Neural cell (in vitro differentiated cells): ENCODE measurements around the gene OGFOD2. TPM values are rescaled to one million over a fixed set of nuclear protein-coding genes. Genes with fewer than 3 reads are reported as not detected.

Experiments used
- H2AFZ ChIP-seq: fragments of 200-600, 300-800 bp; sonication (generic), shearing (Covaris generic); 2 replicates; pipeline ENCODE4 v1.6.0; 2014; ENCODE audit warnings: low read depth, mild to moderate bottlenecking, antibody characterized with exemption, low read length, moderate library complexity
- H3F3A ChIP-seq: fragments of 200-600 bp; shearing (Covaris generic); 2 replicates; pipeline ENCODE4 v1.6.1; 2016; ENCODE audit warnings: mild to moderate bottlenecking, moderate library complexity, mixed read lengths, antibody characterized with exemption, low read length; ENCODE audit not compliant: insufficient read depth, poor library complexity, severe bottlenecking
- H3K27ac ChIP-seq: fragments of 200-600, 300-800 bp; sonication (generic), shearing (Covaris generic); 2 replicates; pipeline ENCODE4 v1.5.1; 2014; ENCODE audit warnings: mild to moderate bottlenecking, low read length, moderate library complexity
- H3K27me3 ChIP-seq: fragments of 300-800, 200-600 bp; sonication (generic), shearing (Covaris generic); 2 replicates; pipeline ENCODE4 v1.6.0; 2014; ENCODE audit warnings: mild to moderate bottlenecking, low read depth, low read length, moderate library complexity; ENCODE audit not compliant: insufficient read depth
- H3K36me3 ChIP-seq: fragments of 300-800, 200-600 bp; sonication (generic), shearing (Covaris generic); 2 replicates; pipeline ENCODE4 v1.5.1; 2014; ENCODE audit warnings: mild to moderate bottlenecking, antibody characterized with exemption, low read length, moderate library complexity; ENCODE audit not compliant: insufficient read depth
- H3K4me2 ChIP-seq: fragments of 300-800, 200-600 bp; sonication (generic), shearing (Covaris generic); 2 replicates; pipeline ENCODE4 v1.6.0; 2014; ENCODE audit warnings: mild to moderate bottlenecking, low read length
- H3K4me3 ChIP-seq: fragments of 300-800, 200-600 bp; sonication (generic), shearing (Covaris generic); 2 replicates; pipeline ENCODE4 v1.5.1; 2014; ENCODE audit warnings: mild to moderate bottlenecking, low read length, moderate library complexity
- H3K79me2 ChIP-seq: fragments of 200-600 bp; shearing (Covaris generic); replicated peaks from 2 replicates; pipeline ENCODE4 v1.6.0; 2014; ENCODE audit warnings: mild to moderate bottlenecking, low read length, moderate library complexity; ENCODE audit not compliant: insufficient read depth
- H3K9ac ChIP-seq: fragments of 300-800, 200-600 bp; sonication (generic), shearing (Covaris generic); 2 replicates; pipeline ENCODE4 v1.6.1; 2016; ENCODE audit warnings: mild to moderate bottlenecking, low read length, mixed read lengths
- H3K9me2 ChIP-seq: fragments of 200-600 bp; shearing (Covaris generic); 2 replicates; pipeline ENCODE4 v1.6.1; 2016; ENCODE audit warnings: mild to moderate bottlenecking, low read length, mixed read lengths; ENCODE audit not compliant: insufficient read depth
- H3K9me3 ChIP-seq: fragments of 200-600, 300-800 bp; sonication (generic), shearing (Covaris generic); 2 replicates; pipeline ENCODE4 v1.6.1; 2016; ENCODE audit warnings: mild to moderate bottlenecking, mixed run types, low read length, moderate library complexity, mixed read lengths
- H4K20me1 ChIP-seq: fragments of 200-600 bp; shearing (Covaris generic); 2 replicates; pipeline ENCODE4 v1.6.1; 2016; ENCODE audit warnings: mild to moderate bottlenecking, mixed run types; ENCODE audit not compliant: insufficient read depth
- EP300 ChIP-seq: fragments of 450-650 bp; conservative IDR thresholded peaks from 2 replicates; pipeline ENCODE4 v1.6.1; 2014; ENCODE audit warnings: antibody characterized with exemption, mild to moderate bottlenecking, moderate library complexity; ENCODE audit not compliant: poor library complexity, severe bottlenecking
- EZH2 ChIP-seq: fragments of 200-600, 300-800 bp; shearing (Covaris generic), sonication (generic); IDR thresholded peaks from 2 replicates; pipeline ENCODE4 v1.6.1; 2014; ENCODE audit warnings: antibody characterized with exemption, low read length, borderline replicate concordance, mild to moderate bottlenecking; ENCODE audit not compliant: insufficient read depth, poor library complexity, severe bottlenecking
- MXI1 ChIP-seq: fragments of 450-650 bp; conservative IDR thresholded peaks from 2 replicates; pipeline ENCODE4 v1.6.1; 2014; ENCODE audit warnings: antibody characterized with exemption, mild to moderate bottlenecking; ENCODE audit not compliant: poor library complexity, severe bottlenecking
- POLR2AphosphoS5 ChIP-seq: IDR thresholded peaks from 2 replicates; pipeline ENCODE4 v1.6.1; 2012
- RAD21 ChIP-seq: fragments of 450-650 bp; conservative IDR thresholded peaks from 2 replicates; pipeline ENCODE4 v1.6.1; 2014; ENCODE audit warnings: antibody characterized with exemption, mild to moderate bottlenecking, moderate library complexity
- SMC3 ChIP-seq: fragments of 450-650 bp; conservative IDR thresholded peaks from 2 replicates; pipeline ENCODE4 v1.6.1; 2014; ENCODE audit warnings: antibody characterized with exemption, mild to moderate bottlenecking, moderate library complexity; ENCODE audit not compliant: poor library complexity
- TAF1 ChIP-seq: IDR thresholded peaks from 2 replicates; pipeline ENCODE4 v1.6.1; 2012; ENCODE audit warnings: low read depth
- polyA plus RNA-seq: library from polyadenylated mRNA; depleted of rRNA; stranded (reverse); fragments of >200 nt; gene quantifications from 2 replicates; pipeline ENCODE4 v1.2.3, GENCODE V29; 2014
- TF ChIP-seq, protein P1 (sequence below): IDR thresholded peaks from 2 replicates; pipeline ENCODE4 v1.6.1; 2012; ENCODE audit warnings: borderline replicate concordance
- TF ChIP-seq, protein P2 (sequence below): fragments of 450-650 bp; IDR thresholded peaks from 2 replicates; pipeline ENCODE4 v1.5.1; 2014; ENCODE audit warnings: antibody characterized with exemption, mild to moderate bottlenecking, moderate library complexity; ENCODE audit not compliant: poor library complexity, severe bottlenecking

Gene OGFOD2
- polyA plus RNA-seq, 1 donor from 2014 or later: 27.8 TPM

DNA sequence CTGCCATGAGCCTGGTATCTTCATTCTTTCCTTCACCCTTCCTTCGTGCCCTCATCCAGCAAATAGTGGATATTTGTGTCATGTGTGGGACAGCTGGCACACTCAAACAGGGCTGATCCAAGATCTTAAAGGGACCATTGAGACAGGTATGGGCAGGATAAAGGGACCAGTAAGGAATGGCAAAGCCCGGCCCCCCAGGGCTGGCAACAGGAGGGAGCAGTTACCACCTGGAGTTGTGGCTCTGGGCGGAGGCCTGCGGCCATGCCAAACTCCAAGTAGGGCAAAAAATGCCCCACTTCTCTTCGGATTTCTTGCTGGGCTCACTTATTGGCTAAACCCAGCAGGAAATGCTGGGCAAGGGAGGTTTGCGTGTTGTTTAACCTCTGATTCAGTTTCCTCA lies 2.1 kb downstream of the OGFOD2 start:
- no peaks in the 10 kb centered on the region for H3K9me3 ChIP-seq
- no peak overlapping the region for H3K9ac ChIP-seq
- peaks cover 7% of the 10 kb centered on the region for H3K79me2 ChIP-seq
- H3K4me3 ChIP-seq: no peak overlapping the region
- TF ChIP-seq POLR2AphosphoS5: no peak
- no peak for TF ChIP-seq MXI1
- TF ChIP-seq, protein P1, sequence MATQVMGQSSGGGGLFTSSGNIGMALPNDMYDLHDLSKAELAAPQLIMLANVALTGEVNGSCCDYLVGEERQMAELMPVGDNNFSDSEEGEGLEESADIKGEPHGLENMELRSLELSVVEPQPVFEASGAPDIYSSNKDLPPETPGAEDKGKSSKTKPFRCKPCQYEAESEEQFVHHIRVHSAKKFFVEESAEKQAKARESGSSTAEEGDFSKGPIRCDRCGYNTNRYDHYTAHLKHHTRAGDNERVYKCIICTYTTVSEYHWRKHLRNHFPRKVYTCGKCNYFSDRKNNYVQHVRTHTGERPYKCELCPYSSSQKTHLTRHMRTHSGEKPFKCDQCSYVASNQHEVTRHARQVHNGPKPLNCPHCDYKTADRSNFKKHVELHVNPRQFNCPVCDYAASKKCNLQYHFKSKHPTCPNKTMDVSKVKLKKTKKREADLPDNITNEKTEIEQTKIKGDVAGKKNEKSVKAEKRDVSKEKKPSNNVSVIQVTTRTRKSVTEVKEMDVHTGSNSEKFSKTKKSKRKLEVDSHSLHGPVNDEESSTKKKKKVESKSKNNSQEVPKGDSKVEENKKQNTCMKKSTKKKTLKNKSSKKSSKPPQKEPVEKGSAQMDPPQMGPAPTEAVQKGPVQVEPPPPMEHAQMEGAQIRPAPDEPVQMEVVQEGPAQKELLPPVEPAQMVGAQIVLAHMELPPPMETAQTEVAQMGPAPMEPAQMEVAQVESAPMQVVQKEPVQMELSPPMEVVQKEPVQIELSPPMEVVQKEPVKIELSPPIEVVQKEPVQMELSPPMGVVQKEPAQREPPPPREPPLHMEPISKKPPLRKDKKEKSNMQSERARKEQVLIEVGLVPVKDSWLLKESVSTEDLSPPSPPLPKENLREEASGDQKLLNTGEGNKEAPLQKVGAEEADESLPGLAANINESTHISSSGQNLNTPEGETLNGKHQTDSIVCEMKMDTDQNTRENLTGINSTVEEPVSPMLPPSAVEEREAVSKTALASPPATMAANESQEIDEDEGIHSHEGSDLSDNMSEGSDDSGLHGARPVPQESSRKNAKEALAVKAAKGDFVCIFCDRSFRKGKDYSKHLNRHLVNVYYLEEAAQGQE: no peak
- H4K20me1 ChIP-seq: no peaks in the 10 kb centered on the region
- no peak overlapping the region for H3K27ac ChIP-seq
- H3F3A ChIP-seq: no peaks in the 10 kb centered on the region
- H3K4me2 ChIP-seq: no peak overlapping the region
- no peaks in the 10 kb centered on the region for H3K9me2 ChIP-seq
- no peak overlapping the region for H2AFZ ChIP-seq
- no peaks in the 10 kb centered on the region for H3K36me3 ChIP-seq
- H3K27me3 ChIP-seq: no peaks in the 10 kb centered on the region

DNA sequence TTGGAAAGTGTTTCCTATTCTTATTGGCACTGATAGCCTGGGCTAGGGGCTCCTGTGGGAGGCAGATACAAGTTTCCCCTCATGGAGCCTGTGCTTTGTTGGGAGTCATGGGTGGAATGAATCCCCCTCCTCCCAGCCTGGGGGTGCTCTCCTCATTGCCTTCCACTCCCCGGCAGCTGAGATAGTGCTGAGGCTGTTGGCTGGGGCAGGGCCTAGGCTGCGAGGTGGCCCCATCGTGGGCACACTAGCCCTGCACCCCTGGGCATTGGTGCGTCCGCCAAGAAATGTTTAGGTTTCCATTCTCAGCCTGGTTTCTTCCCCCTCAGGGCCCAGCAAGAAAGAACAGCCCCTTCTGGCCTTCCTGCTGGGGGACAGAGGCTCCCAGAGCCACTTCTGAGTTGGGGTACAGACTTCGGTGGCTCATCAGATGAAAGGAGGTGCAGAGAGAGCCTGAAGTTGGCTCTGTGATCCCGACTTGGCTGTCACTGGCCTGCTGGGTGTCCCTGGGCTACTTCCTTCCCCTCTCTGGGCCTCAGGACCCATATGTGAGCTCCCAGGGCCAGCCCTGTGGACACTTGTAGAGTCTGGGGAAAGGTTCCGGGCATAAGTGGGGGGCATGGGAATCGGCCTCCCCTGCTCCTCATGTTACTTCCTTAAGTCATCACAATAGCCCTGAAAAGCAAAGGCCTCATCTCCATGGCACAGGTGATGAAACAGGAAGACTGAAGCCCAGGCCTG lies 2.8 kb downstream of the OGFOD2 start:
- no peak overlapping the region for H3K4me3 ChIP-seq
- no peak overlapping the region for H3K9ac ChIP-seq

More for the DNA sequence above, 2.8 kb downstream of the OGFOD2 start:
- H3F3A ChIP-seq: no peaks in the 10 kb centered on the region
- no peaks in the 10 kb centered on the region for H3K27me3 ChIP-seq
- H2AFZ ChIP-seq: no peak overlapping the region
- H3K9me2 ChIP-seq: no peaks in the 10 kb centered on the region
- no peaks in the 10 kb centered on the region for H3K9me3 ChIP-seq
- H4K20me1 ChIP-seq: no peaks in the 10 kb centered on the region
- no peak overlapping the region for H3K4me2 ChIP-seq
- TF ChIP-seq MXI1: no peak
- no peak for TF ChIP-seq RAD21
- TF ChIP-seq EP300: no peak
- no peak for TF ChIP-seq TAF1
- no peak for TF ChIP-seq EZH2
- no peak for TF ChIP-seq POLR2AphosphoS5
- TF ChIP-seq, protein P2, sequence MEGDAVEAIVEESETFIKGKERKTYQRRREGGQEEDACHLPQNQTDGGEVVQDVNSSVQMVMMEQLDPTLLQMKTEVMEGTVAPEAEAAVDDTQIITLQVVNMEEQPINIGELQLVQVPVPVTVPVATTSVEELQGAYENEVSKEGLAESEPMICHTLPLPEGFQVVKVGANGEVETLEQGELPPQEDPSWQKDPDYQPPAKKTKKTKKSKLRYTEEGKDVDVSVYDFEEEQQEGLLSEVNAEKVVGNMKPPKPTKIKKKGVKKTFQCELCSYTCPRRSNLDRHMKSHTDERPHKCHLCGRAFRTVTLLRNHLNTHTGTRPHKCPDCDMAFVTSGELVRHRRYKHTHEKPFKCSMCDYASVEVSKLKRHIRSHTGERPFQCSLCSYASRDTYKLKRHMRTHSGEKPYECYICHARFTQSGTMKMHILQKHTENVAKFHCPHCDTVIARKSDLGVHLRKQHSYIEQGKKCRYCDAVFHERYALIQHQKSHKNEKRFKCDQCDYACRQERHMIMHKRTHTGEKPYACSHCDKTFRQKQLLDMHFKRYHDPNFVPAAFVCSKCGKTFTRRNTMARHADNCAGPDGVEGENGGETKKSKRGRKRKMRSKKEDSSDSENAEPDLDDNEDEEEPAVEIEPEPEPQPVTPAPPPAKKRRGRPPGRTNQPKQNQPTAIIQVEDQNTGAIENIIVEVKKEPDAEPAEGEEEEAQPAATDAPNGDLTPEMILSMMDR: no peak
- no peak for TF ChIP-seq SMC3
- TF ChIP-seq, protein P1: no peak
- peaks cover 7% of the 10 kb centered on the region for H3K79me2 ChIP-seq
- no peak overlapping the region for H3K27ac ChIP-seq
- H3K36me3 ChIP-seq: no peaks in the 10 kb centered on the region
